Stomach (tissue), 9 donors: Measurements from ENCODE around the gene ARRB1. TPM values are rescaled to one million over a fixed set of nuclear protein-coding genes. Genes with fewer than 3 reads are reported as not detected.

ENCODE experiments used
- DNase-seq, 2 donors: peaks; one replicate each; pipeline versions ENCODE4 v3.0.0 to v3.0.0-alpha.2; 2013 to 2019
- H3K27ac ChIP-seq, 5 donors: fragments of 200-600 bp in 4 of 5; sonication (generic) in 4 of 5; one replicate each; pipeline ENCODE4 v1.5.1; 2013 to 2019; ENCODE audit warnings: mild to moderate bottlenecking in 1 of 5, moderate library complexity in 1 of 5
- H3K27me3 ChIP-seq, 3 donors: fragments of 200-600 bp; sonication (generic); one replicate each; pipeline ENCODE4 v1.5.1; 2017 to 2019; ENCODE audit warnings: mixed run types in 1 of 3
- H3K36me3 ChIP-seq, 4 donors: fragments of 200-600 bp; sonication (generic); 1 replicate in 3 of 4; 2 replicates in 1 of 4; pipeline ENCODE4 v1.5.1; 2016 to 2019
- H3K4me1 ChIP-seq, 4 donors: fragments of 200-600 bp; sonication (generic); one replicate each; pipeline ENCODE4 v1.5.1; 2016 to 2019
- H3K4me3 ChIP-seq, 4 donors: fragments of 200-600 bp; sonication (generic) in 3 of 4; one replicate each; pipeline ENCODE4 v1.5.1; 2016 to 2019; ENCODE audit warnings: mild to moderate bottlenecking in 1 of 4
- H3K9me3 ChIP-seq, 4 donors: fragments of 200-600 bp; sonication (generic); one replicate each; pipeline ENCODE4 v1.5.1; 2016 to 2019
- EP300 ChIP-seq: sonication (generic); formaldehyde crosslinking; IDR thresholded peaks from one replicate; pipeline ENCODE4 v1.6.1; 2017; ENCODE audit warnings: antibody characterized with exemption
- POLR2A ChIP-seq, 4 donors: fragments of 450-650 bp; IDR thresholded peaks; one replicate each; pipeline ENCODE4 v1.6.1; 2016; ENCODE audit warnings: antibody characterized with exemption in 4 of 4, control low read depth in 2 of 4, mild to moderate bottlenecking in 1 of 4, moderate library complexity in 1 of 4
- POLR2AphosphoS5 ChIP-seq, 3 donors: sonication (generic); formaldehyde crosslinking; IDR thresholded peaks; one replicate each; pipeline ENCODE4 v1.6.1; 2016; ENCODE audit warnings: antibody characterized with exemption in 3 of 3
- WGBS, 5 donors: extraction: QIAGEN DNeasy Blood & Tissue Kit in 3 of 5; methylation state at CpG; one replicate each; pipeline versions ENCODE4 v1.1.5 to v1.1.7; 2013 to 2018; 5-methylcytosine and 5-hydroxymethylcytosine counted together
- intact Hi-C: fragments of 100-400 bp; cut with DNase I; formaldehyde crosslinking; loops from one replicate; pipeline ENCODE4 v1.15.1; 2023; ENCODE audit warnings: low total_unique reads
- polyA plus RNA-seq, 3 donors: library from polyadenylated mRNA; stranded (reverse); fragments of 200-250 nt; gene quantifications; one replicate each; pipeline ENCODE4 v1.2.3, GENCODE V29; 2013
- total RNA-seq, 5 donors: library from RNA; depleted of rRNA; stranded (reverse); fragments of >200 nt; gene quantifications; one replicate each; pipeline versions ENCODE4 v1.1.0 to v1.2.3, GENCODE V29; 2014 to 2016
- TF ChIP-seq, protein P1 (sequence below), 7 experiments: fragments of 450-650 bp in 4 of 7; fragments of 200-600 bp in 3 of 7; sonication (generic) in 3 of 7; IDR thresholded peaks; one replicate each; pipeline ENCODE4 v1.5.1; 2016 to 2019; ENCODE audit warnings: antibody characterized with exemption in 7 of 7, control low read depth in 2 of 7, mild to moderate bottlenecking in 1 of 7
- donor health status: healthy with polysubstance abuse.
- donor health status: Bipolar disorder and iron deficiency.
- donor health status: healthy.

ARRB1 gene
- total and polyA plus RNA-seq, 8 donors = 18.0 to 151 (median 48.4) TPM

DNA sequence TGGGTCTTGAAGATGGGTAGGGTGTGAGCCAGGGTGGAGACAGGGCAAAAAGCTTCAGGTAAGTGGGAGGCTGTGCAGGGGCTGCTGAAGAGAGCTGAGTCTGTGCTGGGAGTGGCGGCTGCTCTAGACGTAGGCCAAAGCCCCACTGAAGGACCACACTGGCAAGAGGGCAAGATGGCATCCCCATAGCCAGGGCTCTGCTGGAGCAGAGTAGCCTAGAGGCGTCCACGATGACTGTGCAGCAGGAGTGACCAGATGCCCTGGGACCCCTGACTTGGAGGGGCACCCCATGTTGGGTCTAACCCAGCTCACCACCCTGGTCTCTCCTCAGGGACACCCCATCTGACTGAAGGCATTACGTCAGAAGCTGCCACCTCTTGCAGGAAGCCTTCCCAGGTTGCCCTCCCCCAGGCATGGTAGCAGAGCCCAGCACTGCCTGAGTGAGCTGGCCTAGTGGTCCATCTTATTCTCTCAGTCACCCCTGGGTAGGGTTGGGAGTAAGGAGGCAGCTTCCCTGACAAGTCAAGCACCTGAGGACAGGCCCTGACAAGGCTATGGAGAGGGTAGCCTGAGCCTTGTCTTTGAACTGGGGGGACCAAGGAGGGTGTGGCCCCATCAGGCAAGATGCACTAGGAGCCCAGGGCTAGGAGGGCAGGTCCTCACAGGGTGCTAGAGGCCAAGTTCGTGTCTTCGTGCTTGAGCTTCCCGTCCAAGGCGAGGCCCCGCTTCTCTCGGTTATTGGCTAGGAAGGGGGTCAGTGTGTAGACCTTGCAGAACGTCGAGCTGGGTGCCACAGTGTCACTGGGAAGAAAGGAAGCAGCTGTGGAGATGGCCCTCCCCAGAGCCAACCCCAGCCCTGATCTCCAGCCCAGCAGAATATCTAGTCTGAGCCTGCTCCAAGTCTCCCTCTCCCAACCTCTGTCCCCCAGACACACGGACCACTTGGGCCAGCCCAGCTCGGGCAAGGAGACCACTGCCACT lies 77.8 kb downstream of the ARRB1 start:
- peaks cover 0 to 27% (median 12%) of the 10 kb centered on the region in 4 donors for H3K4me1 ChIP-seq
- intact Hi-C loops = no loop called here
- TF ChIP-seq EP300 (no peak), POLR2AphosphoS5 (IDR thresholded peaks at IDR 0.05) (no peak), POLR2A (IDR thresholded peaks at IDR 0.05) (no peak)
- TF ChIP-seq, protein P1, sequence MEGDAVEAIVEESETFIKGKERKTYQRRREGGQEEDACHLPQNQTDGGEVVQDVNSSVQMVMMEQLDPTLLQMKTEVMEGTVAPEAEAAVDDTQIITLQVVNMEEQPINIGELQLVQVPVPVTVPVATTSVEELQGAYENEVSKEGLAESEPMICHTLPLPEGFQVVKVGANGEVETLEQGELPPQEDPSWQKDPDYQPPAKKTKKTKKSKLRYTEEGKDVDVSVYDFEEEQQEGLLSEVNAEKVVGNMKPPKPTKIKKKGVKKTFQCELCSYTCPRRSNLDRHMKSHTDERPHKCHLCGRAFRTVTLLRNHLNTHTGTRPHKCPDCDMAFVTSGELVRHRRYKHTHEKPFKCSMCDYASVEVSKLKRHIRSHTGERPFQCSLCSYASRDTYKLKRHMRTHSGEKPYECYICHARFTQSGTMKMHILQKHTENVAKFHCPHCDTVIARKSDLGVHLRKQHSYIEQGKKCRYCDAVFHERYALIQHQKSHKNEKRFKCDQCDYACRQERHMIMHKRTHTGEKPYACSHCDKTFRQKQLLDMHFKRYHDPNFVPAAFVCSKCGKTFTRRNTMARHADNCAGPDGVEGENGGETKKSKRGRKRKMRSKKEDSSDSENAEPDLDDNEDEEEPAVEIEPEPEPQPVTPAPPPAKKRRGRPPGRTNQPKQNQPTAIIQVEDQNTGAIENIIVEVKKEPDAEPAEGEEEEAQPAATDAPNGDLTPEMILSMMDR (IDR thresholded peaks at IDR 0.05) = no peak
- H3K27me3 ChIP-seq = no peaks in the 10 kb centered on the region
- peaks cover 59 to 100% (median 100%) of the 10 kb centered on the region in 4 donors for H3K36me3 ChIP-seq
- WGBS, 5 donors = 88 to 96% (median 94%) methylated on average over 11 to 15 of the region's 15 CpGs
- no peaks in the 10 kb centered on the region for H3K9me3 ChIP-seq
- DNase-seq = peak in 1 of 2 donors; percentile 22
- no peak overlapping the region for H3K4me3 ChIP-seq
- H3K27ac ChIP-seq = peak overlapping the region in 1 of 5 donors; percentile 4

DNA sequence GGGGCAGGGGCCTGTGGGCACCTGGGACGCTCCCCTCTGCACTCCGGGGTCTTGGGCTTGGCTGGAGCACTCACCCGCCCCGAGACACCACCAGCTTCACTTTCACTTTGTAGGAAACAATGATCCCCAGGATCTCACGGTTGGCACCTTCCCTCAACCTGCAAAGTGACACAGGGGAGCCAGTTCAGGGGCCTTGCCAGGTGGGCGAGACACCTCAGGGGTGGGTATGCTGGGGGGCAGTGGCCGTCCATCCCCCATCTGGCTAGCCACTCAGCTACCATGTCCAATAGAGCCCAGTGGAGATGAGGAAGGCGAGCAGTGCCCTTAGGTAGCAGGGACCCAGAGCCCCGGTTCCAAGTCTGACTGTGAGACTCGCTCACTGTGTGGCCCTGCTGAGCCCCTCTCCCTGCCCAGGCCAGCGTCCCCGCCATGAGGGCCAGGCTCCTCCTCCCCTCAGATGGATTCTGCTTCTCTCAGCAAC lies 78.6 kb downstream of the ARRB1 start:
- no peaks in the 10 kb centered on the region for H3K27me3 ChIP-seq
- H3K36me3 ChIP-seq = peaks cover 59 to 100% (median 99%) of the 10 kb centered on the region in 4 donors
- TF ChIP-seq POLR2A (IDR thresholded peaks at IDR 0.05) = no peak
- no peak for TF ChIP-seq POLR2AphosphoS5 (IDR thresholded peaks at IDR 0.05)
- TF ChIP-seq EP300 = no peak
- TF ChIP-seq, protein P1 (IDR thresholded peaks at IDR 0.05) = no peak
- H3K4me3 ChIP-seq = no peak overlapping the region
- H3K9me3 ChIP-seq = no peaks in the 10 kb centered on the region
- WGBS, 5 donors = 88 to 93% (median 89%) methylated on average over 7 to 12 of the region's 12 CpGs
- H3K4me1 ChIP-seq = peaks cover 0 to 27% (median 12%) of the 10 kb centered on the region in 4 donors
- no peak overlapping the region for H3K27ac ChIP-seq
- no peak for DNase-seq
- intact Hi-C loops = no loop called here

DNA sequence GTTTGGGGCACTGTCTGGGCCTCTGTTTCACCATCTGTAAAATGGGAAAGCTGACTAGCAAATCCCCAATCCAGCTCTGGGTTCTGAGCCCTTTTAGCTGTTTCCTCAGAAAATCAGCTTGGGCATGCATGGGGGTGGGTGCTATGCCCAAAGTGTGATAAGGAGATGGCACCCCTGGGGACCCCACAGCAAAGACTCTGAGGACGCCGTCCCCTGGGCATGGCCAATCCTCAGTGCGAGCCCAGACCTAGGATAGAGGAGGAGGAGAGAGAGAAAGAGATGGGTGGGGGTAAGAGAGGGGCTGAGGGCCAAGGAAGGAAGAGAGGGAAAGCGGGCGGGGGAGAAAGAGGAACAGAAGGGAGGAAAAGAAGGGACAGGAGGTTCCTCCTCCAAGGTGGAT lies 79.1 kb downstream of the ARRB1 start:
- intact Hi-C loops = no loop called here
- no peak for DNase-seq
- TF ChIP-seq EP300 (no peak), POLR2AphosphoS5 (IDR thresholded peaks at IDR 0.05) (no peak), POLR2A (IDR thresholded peaks at IDR 0.05) (no peak)
- TF ChIP-seq, protein P1 (IDR thresholded peaks at IDR 0.05) = no peak
- peaks cover 0 to 27% (median 12%) of the 10 kb centered on the region in 4 donors for H3K4me1 ChIP-seq
- no peak overlapping the region for H3K27ac ChIP-seq
- no peak overlapping the region for H3K4me3 ChIP-seq
- peaks cover 59 to 100% (median 99%) of the 10 kb centered on the region in 4 donors for H3K36me3 ChIP-seq
- WGBS, 5 donors = 85 to 95% (median 94%) methylated on average over 5 of the region's 5 CpGs
- H3K9me3 ChIP-seq = no peaks in the 10 kb centered on the region
- no peaks in the 10 kb centered on the region for H3K27me3 ChIP-seq

DNA sequence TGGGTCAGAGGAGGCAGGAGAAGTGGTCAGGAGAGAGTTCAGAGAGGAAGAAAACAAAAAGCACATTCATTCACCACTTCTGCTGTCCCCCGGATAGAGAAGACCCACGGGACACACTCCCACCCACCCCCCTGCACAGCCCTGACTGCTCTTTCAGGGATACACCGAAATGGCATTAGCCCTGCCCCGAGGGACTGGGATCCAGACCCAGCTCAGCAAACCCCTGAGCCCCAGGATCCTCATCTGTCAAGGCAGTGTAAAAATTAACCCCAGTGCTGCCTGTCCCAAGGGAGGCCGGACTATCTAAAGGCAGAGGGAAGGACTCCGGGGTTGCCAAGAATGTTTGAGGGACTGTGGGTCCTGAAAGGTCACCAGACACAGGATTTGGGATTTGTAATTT lies 79.7 kb downstream of the ARRB1 start:
- no peak for DNase-seq
- no peak overlapping the region for H3K27ac ChIP-seq
- intact Hi-C loops = no loop called here
- TF ChIP-seq EP300 (no peak), POLR2AphosphoS5 (IDR thresholded peaks at IDR 0.05) (no peak), POLR2A (IDR thresholded peaks at IDR 0.05) (no peak)
- TF ChIP-seq, protein P1 (IDR thresholded peaks at IDR 0.05) = no peak
- peaks cover 0 to 27% (median 10%) of the 10 kb centered on the region in 4 donors for H3K4me1 ChIP-seq
- H3K4me3 ChIP-seq = no peak overlapping the region
- no peaks in the 10 kb centered on the region for H3K9me3 ChIP-seq
- no peaks in the 10 kb centered on the region for H3K27me3 ChIP-seq
- peaks cover 59 to 100% (median 99%) of the 10 kb centered on the region in 4 donors for H3K36me3 ChIP-seq
- WGBS, 5 donors = 59 to 85% (median 77%) methylated on average over 6 of the region's 6 CpGs
